Measurements from ENCODE around the gene MAML2.
"Not testable (repeated sequence)": the region's sequence is repeated elsewhere in the genome, so short reads cannot be mapped to it uniquely, and the experiment has no call there.

DNA sequence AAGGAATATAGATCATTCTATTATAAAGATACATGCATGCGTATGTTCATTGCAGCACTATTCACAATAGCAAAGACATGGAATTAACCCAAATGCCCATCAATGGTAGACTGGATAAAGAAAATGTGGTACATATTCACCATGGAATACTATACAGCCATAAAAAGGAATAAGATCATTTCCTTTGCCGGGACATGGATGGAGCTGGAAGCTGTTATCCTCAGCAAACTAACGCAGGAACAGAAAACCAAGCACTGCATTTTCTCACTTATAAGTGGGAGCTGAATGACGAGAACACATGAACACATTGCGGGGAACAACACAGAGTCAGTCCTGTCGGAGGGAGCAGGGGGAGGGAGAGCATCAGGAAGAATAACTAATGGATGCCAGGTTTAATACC, 57.0 kb downstream of the MAML2 start:
- not testable (repeated sequence) for TF ChIP-seq POLR2AphosphoS5 (IDR thresholded peaks at IDR 0.05; ENCODE audit: low read depth, low read length); POLR2A (IDR thresholded peaks at IDR 0.05; ENCODE audit: low read depth, low read length); TAF1 (IDR thresholded peaks at IDR 0.05; ENCODE audit: borderline replicate concordance, low read depth, low read length)

Data from GM12892 (cell line).